HG03457 (cell line): ENCODE data around the gene CAMTA1.

Source experiments
- ATAC-seq: cut with Tn5 transposase; IDR thresholded peaks from one replicate; pipeline ENCODE4 v1.9.1; 2021; ENCODE audit warnings: moderate number of reproducible peaks; ENCODE audit not compliant: unreplicated experiment

CAMTA1 gene

DNA sequence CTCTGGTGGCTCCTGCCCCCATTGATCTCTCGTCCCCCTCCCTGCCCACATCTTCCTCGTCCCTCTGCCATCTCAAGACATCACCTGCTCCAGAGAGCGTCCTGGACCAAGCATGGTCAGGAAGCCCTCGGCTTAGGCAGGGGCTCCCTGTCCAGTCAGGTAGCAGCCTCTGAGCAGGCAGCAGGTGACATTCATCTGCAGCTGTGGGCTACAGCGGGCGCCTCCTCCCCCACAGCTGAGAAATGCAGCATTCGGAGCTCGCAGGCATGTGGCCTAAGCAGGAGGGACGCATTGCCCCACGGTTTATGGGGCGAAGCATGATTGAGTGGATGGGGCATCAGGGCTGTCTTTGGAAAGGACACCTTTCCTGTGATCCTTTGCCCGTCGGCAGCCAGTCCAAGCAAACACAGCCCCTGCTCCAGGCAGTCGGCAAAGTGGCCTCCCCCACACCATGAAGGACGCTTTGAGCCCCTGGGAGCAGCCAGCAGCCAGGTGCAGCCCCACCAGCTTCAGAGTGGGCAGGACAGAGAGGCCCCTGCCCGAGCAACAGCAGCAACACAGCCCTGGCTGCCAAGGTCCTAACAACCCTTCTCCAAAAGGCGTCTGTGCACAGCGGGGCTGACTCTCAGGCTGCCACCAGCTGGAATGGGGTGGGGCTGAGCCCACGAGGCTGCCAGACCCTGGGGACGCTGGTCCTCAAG, 751.8 kb downstream of the CAMTA1 start:
- ATAC-seq, result no peak

DNA sequence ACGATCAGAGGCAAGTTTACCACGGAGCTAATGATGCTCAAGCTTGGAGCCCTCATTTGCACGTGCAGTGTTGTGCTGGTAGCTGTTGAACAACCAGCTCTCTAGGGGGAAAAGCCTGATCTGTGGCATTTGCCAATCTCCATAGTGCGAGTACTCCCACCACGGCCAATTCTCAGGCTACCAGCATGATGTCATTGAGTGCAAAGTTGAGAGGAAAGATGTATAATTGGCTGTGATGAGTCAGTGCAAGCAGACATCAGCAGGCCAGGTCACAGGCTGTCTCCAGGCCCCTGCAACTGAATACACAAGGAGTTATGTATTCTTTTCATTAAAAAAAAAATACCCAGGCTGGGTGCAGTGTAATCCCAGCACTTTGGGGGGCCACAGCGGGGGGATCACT, 752.8 kb downstream of the CAMTA1 start:
- no peak for ATAC-seq

DNA sequence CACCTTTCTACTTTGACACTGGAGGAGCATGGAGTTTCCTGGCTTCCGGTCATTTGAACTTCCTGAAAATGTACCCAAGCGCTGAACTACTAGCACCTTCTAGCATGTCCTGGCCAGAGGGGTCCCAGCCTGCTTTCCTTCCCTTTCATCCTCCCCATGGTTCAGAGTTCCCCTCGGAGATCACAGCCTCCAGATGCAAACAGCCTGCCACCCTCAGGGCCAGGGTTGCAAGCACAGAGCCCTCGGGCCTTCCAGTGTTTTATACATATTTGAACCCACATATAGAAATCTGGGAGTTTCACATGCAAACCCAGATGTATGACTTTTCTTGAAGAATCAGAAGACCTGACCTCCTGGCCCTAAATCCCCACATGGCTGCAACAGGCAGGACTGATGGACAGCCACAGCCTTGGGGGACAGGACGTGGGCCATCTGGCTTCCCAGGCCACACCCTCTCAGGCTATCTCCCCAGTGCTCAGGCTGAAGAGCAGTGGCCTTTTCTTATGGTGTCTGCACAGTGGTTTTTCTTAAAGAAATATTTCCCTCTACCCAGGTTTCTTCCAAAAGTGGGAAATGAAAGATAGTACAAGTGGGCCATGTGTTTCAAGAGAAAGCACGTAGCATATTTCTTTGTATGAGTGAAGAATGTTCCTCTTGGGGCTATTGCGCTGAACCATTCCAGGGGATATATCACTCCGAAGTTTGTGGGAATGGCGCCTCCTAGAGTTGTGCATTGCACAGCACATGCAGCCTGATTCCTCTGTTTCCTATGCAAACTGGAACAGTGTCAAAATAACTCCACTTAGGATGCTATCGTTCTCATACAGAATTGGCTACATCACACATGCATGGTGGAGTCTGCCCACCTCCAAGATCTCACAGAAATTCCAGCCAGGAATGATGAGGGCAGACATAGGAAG, 753.9 kb downstream of the CAMTA1 start:
- no peak for ATAC-seq

DNA sequence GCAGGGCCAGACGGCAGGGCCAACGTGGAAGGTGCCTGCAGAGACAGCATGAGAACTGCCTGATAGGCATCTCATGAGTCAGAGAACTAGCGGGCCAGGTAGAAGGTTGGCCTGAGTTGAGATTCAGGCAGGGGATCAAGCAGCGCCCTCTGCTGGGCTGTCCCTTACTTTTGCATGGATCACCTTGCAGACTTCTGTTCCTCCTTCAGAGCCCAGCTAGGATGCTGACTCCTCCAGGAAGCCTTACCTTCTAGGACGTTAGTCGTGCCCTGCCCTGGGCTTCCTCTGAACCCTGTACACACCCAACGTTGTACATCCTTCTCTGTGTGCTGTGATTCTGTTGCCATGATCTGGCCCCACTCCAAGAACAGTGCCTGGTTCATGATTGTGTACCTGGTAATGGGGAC, 754.5 kb downstream of the CAMTA1 start:
- no peak for ATAC-seq

DNA sequence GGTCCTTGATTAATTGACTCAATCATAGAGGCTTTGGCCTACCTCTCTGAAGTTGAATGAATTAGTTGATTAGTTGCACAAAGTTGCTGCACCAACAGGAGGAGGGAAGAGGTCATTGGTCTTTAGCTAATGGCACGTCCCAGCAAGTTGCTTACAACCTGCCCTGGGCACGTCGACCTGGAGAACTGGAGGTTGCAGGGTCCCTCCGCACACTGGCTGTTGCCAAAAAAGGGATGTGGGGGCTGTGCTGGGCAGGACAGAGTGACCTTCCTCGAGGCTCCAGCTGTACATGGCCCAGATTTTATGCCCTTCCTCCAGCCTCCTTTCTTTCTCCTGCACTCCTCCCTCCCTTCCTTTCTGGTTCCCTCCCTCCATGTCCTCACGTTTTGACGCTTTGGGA, 755.6 kb downstream of the CAMTA1 start:
- no peak for ATAC-seq

DNA sequence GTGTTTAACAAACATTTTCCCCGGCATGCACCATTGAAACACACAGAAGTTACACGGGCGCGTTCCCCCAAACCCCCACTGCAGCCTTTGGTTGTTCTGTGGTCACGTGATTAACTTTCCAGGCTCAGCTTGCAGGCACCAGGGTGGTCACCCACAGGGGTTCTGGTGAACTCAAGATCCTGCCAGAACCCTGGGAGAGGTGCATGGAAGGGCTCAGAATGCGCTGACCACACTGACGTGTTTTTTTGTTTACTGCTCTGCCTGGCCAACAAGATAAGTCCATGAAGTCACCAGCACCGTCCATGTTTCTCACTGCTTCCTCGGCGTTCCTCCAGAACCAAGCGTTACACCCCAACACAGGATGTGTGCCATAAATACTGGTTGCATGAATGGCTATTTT, 756.4 kb downstream of the CAMTA1 start:
- no peak for ATAC-seq

DNA sequence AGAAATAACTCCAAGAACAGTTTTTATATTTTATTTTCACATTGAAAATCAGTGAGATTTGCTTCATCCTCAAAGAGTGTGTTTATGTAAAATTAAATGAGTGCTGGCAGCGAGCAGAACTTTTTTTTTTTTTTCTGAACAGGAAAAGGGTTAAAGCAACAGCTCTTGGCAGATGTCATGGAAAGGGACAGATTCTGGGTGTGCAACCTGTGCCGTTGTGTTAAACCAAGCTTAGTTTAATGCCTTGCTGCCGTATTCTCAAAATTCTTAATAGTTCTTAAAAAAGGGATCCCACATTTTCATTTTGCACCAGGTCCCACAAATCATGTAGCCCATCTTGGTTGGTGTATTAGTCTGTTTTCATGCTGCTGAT, 758.5 kb downstream of the CAMTA1 start:
- ATAC-seq, result no peak

DNA sequence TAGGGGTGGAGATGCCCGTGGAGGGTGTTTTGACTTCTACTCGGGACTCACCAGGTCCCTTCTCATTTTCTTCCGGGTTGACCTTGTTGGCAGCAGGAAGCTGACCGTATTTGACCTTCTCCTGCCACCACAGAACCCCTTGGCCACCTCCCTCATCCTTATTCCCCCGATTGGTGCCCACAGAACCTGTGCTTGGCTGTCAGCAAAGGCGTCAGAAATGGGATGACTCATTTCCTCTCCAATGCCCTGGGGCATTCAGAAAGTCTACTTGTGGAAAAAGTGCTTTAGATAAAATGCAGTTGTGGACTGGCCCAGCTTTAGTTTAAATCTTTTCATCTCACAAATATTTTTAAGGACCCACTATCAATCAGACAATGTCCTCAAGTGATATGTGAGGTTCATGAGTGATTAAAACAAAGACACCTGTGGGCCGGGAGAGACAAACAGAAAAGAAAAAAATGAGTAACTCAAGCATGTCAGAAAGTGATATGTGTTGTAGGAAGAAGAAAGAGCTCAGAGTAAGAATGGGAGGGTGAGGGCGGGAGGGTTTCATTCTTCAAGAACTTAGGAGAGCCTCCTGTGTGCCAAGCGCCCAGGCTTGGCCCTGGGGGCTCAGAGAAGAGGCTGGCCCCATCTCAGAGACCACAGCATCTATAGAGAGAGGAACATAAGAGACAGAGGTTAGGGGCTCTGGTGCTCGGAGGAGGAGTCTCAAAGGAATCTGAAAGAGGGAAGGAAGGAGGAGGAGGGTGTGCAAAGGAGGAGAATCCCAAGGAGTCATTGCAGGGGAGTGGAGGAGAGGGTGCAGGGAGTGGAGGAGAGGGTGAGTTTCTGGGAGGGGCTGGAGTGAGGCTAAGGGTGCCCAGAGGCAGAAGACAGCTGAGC, 764.3 kb downstream of the CAMTA1 start:
- no peak for ATAC-seq

DNA sequence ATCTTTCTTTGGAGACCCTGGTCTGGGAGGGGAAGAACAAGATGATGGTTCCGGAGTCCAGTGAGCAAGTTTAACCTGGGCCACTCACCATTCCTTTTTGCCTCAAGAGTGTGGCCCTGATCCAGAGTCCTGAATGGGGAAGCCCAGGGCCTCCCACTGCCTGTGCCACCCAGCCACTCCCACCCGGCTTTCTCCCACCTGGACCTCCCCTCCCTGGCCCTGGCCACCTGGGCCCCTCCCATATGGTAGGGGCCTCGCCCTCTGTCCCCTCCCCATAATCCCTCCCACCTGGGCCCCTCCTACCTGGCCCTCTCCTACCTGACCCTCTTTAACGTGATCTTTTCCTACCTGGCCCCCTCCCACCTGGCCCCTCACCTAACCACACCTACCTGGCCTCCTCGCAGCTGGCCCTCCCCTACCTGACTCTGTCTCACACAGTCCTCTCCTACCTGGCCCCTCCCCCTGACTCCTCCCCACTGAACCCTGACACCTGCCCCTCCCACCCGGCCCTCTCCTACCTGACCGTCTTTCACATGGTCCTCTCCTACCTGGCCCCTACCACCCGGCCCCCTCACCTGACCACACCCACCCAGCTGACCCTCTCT, 765.1 kb downstream of the CAMTA1 start:
- no peak for ATAC-seq

DNA sequence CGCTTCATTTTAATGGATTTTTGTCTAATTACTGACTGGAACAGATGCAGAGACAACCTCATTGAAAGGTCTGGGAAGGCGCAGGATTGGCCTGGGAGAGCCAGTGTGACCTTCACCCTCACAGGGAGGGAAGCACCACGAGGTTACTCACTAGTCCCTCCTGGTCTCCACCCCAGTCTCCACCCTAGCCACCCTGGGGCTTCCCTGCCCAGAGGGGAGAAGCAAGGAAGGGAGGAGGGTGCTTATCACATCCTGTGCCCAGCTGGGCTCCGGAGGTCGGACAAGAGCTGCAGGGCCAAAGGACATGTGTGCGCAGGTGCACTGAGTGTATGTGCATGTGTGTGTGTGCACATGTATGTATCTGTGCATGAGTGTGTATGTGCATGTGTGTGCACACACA, 765.7 kb downstream of the CAMTA1 start:
- no peak for ATAC-seq

DNA sequence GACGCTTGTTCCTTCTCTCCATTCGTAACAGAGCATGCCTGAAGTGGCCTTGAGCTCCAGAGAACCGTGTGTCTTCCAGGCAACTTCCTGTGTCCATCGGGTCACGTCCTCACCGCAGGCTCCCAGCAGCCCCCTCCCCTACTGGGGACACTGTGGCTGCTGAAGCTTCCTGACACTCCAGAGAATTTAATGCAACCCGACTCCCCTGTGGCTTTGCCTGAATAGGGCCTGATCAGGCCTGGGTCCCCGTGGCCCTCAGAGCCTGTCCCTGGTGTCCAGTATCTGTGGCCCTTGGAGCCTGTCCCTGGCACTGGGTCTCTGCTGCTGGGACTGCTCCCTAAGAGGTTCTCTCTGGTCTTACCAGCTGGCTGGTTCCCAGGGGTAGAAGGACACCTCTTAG, 766.2 kb downstream of the CAMTA1 start:
- ATAC-seq, result no peak

DNA sequence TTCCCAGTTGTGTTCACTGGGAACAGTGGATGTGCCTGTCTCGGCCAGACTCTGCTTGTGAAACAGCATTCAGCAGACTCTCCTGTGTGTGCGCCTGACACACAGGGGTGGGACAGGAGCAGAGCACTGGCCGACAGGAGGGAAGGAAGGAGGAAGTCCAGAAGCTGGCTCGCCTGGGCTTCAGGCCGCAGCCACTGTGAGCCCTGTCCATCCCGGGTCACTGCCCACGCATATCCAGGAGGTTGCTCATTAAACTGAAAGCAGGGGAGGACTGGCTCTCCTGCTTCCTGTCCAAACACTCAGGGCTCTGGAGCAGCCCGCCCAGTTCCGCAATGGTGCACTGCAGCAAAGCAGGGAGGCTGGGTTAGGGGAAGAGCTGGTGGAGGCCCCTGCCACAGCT, 767.1 kb downstream of the CAMTA1 start:
- ATAC-seq, result no peak

DNA sequence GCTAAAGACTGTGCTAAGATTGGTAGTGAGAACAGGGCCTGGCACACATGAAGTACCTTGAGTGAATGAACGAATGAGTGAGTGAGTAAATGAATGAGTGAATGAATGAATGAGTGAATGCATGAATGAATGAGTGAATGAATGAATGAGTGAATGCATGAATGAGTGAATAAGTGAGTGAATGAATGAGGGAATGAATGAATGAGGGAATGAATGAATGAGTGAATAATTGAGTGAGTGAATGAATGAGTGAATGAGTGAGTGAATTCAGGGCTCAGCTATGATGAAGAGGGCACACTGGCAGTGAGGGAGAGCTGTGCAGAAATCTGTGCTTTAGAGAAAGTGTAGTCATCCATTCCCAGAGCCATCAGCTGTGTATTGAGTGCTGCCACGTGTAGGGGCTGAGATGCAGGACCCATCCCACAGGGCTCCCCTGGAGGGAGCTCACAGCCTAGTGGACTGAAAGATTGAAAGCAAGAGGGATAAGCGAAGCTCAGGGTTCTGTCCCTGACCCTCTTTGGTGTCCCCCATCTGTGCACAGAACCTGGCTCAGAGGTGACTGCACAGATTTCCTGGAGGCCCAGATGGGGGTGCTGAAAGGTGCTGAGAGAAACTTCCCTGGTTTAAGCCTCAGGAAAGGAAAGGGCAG, 767.9 kb downstream of the CAMTA1 start:
- no peak for ATAC-seq

DNA sequence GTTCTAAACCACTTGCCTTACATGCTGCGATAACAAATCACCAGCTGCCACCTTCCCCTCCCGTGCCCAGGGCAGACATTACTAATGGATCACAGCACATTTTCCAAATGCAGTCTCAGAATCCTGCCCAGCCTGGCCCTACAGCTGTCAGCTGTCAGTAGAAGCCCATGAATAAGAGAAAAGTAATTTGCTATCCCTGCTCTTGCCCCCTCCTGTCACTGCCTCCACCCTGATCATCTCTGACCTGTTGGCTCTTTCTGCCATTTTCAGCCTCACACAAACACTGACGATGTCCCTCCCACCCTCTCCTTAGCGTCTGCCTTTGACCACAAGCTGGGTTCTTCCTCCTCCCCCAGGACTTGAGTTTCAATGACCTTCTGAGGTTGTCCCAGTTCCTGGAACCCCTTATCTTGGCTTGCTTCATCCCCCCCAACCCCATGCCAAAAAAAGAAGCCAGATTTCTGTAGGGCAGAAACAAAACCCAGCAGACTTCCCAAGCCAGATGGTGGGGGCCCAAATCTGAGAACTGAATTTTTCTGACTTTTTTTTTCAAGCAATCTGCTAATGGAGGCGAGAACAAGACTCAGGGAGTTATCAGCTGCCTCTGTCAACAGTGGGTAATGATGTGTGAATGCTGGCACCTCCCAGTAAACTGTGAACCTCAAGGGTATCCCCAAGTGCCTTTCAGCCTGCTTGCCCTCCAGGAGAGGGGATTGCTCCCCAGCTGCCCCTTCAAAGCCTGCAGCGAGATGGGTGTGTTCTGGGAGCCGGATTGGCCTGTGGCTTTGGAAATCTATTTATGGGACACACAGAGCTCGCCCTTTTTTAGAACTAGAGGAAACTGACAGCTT, 769.4 kb downstream of the CAMTA1 start:
- ATAC-seq, result no peak

DNA sequence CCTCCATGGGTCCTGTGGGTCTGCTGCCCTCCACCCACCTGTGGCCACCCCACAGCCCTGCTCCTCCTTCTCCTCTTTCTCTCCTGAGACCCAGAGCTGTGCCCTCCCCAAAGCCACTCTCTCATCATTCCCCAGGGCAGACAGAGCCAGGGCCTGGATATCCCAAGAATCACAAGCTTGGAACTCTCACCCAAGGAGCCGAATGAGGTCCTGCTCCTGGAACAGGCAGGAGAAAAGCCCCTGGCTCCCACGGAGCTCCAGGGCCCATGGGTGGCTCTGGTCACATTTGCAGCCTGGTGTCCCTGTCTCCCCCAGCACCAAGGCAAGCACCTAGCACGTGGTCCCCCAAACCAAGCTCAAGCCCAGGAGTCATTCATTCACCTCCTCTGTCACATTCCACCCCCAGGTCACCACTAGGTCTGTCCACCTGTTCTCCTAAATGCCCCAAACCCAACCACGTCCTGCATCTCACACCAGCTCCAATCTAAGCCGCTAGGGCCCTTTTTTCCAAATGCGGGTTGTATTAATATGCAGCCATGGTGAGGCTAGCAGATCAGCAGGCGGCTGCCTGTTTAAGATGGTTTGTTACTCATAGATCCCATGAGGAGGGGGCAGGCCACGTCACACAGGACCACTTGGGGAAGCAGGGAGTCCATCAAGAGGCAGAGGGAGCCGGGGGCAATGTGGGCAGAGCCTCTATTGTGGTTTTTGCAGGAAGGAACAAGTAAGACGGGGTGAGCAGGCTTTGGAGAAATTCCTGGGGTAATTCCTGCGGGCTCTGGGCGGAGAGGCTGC, 770.3 kb downstream of the CAMTA1 start:
- no peak for ATAC-seq

DNA sequence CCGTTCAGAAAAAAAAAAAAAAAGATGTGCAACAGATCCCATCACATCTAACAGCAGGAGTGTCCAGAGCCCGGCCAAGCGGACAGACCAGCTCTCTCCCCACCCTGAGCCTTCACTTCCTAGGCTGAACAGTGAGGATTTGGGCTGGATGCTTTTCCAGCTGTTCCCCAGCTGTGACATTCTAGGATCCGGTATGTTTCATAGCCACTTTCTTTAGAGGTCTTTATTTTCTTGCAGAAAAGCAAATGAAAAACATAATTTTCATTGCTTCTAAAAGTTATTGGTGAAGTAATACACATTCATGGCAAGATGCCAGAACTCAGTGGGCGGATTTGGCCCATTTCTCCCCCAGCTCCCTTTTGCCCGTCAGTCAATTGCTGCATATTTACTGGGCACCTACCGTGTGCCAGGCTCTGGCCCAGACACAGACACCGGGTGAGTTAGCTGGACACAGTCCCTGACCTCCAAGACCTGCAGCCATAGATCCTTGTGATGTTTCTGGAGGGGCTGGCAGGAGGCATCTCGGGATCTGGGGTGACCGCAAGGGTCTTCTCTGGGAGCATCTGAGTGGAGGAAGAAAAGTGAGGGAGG, 772.1 kb downstream of the CAMTA1 start:
- ATAC-seq, result no peak

DNA sequence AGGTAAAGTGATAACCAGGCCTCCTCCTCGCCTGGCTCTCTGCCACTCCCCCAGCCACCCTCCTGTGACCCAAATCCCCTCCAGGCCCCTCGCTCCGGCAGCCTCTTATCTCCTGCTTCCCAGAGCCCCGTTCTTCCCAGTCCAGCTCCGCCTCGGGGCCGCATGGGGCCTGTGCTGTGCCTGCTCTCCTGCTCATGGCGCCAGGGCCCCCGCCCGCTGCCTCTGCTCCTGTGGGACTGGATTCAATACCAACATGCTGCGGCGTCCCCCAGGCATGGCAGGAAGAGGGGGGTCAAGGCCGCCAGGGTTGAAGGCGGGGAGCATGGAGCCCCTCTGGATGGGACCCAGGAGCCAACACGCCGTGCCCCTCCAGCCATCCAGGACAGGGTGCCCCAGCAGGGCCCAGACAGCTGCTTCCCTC, 772.8 kb downstream of the CAMTA1 start:
- no peak for ATAC-seq

DNA sequence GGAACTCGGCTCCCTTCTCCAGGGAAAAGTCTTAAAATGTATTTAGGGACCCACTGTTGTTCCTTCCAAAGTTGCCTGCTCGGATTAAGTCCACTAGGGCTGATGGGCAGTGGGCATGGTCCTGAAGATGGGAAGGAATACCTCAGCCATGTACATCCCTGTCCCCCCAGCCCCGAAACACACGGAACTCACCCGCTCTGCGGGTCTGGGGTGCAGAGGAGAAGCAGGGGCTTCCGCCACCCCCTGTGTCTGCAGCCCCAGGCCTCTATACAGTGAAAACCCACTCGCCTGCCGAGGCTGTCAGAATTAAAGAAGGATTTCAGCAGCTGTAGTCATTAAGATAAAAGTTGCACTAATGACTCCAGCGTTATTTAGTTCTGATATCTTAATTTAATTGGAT, 773.2 kb downstream of the CAMTA1 start:
- ATAC-seq, result no peak
